Fibroblast of lung (primary cell): Measurements from ENCODE around the gene PLAA. TPM values are rescaled to one million over a fixed set of nuclear protein-coding genes. Genes with fewer than 3 reads are reported as not detected.

ENCODE experiments used
- DNase-seq, 2 donors: peaks; one replicate each; pipeline versions ENCODE4 v3.0.0 to v3.0.0-alpha.2; 2010; ENCODE audit warnings: low read depth in 2 of 2
- H2AFZ ChIP-seq: 2 replicates; pipeline ENCODE4 v1.5.1; 2012; ENCODE audit warnings: low read length, control low read depth, inconsistent platforms
- H3K27ac ChIP-seq: 2 replicates; pipeline ENCODE4 v1.5.1; 2011; ENCODE audit warnings: low read length, control low read depth; ENCODE audit not compliant: insufficient read depth
- H3K27me3 ChIP-seq: 2 replicates; pipeline ENCODE4 v1.5.1; 2011; ENCODE audit warnings: mild to moderate bottlenecking, low read length; ENCODE audit not compliant: control insufficient read depth, insufficient read depth
- H3K36me3 ChIP-seq: 2 replicates; pipeline ENCODE4 v1.5.1; 2011; ENCODE audit warnings: low read length; ENCODE audit not compliant: control insufficient read depth, insufficient read depth
- H3K4me1 ChIP-seq: 2 replicates; pipeline ENCODE4 v1.5.1; 2011; ENCODE audit warnings: low read length; ENCODE audit not compliant: control insufficient read depth, insufficient read depth; ENCODE audit errors: extremely low read depth
- H3K4me2 ChIP-seq: 2 replicates; pipeline ENCODE4 v1.5.1; 2011; ENCODE audit warnings: low read length, control low read depth; ENCODE audit not compliant: insufficient read depth; ENCODE audit errors: extremely low read depth
- H3K4me3 ChIP-seq, 4 experiments: fragments of 200-600 bp in 1 of 4; sonication (generic) in 1 of 4; replicated peaks in 1 of 4; 2 replicates each; pipeline ENCODE4 v1.5.1; 2011 to 2016; ENCODE audit warnings: low read length in 4 of 4, low read depth in 3 of 4, mild to moderate bottlenecking in 3 of 4, control low read depth in 2 of 4, inconsistent platforms in 1 of 4, mixed read lengths in 1 of 4; ENCODE audit not compliant: insufficient read depth in 1 of 4; ENCODE audit errors: control extremely low read depth in 1 of 4
- H3K79me2 ChIP-seq: 2 replicates; pipeline ENCODE4 v1.5.1; 2012; ENCODE audit warnings: mild to moderate bottlenecking, low read length, inconsistent platforms; ENCODE audit not compliant: control insufficient read depth, insufficient read depth
- H3K9ac ChIP-seq: 2 replicates; pipeline ENCODE4 v1.5.1; 2011; ENCODE audit warnings: mild to moderate bottlenecking, low read length, control low read depth; ENCODE audit not compliant: insufficient read depth
- H3K9me3 ChIP-seq: 2 replicates; pipeline ENCODE4 v1.5.1; 2012; ENCODE audit warnings: low read depth, low read length; ENCODE audit not compliant: control insufficient read depth, insufficient read depth
- H4K20me1 ChIP-seq: 2 replicates; pipeline ENCODE4 v1.5.1; 2011; ENCODE audit warnings: low read length; ENCODE audit not compliant: control insufficient read depth, insufficient read depth; ENCODE audit errors: extremely low read depth
- EZH2 ChIP-seq: IDR thresholded peaks from 2 replicates; pipeline ENCODE4 v1.5.1; 2012; ENCODE audit warnings: low read length, control low read depth, mild to moderate bottlenecking; ENCODE audit errors: missing control alignments
- polyA plus RNA-seq, 2 donors: library from polyadenylated mRNA; depleted of rRNA in 1 of 2; stranded (reverse) in 1 of 2; unstranded in 1 of 2; fragments of >200 nt; gene quantifications; 2 replicates each; pipeline ENCODE4 v1.2.1, GENCODE V29; 2011 to 2012; ENCODE audit warnings: missing spikeins in 1 of 2
- total RNA-seq: library from RNA; depleted of rRNA; stranded (reverse); fragments of >200 nt; gene quantifications from 2 replicates; pipeline ENCODE4 v1.2.1, GENCODE V29; 2014
- TF ChIP-seq, protein P1 (sequence below), 2 donors: IDR thresholded peaks in 1 of 2; conservative IDR thresholded peaks in 1 of 2; 1 replicate in 1 of 2; 2 replicates in 1 of 2; pipeline ENCODE4 v1.5.1; 2011 to 2012; ENCODE audit warnings: low read length in 2 of 2, control low read depth in 1 of 2, inconsistent platforms in 1 of 2, low read depth in 1 of 2, mild to moderate bottlenecking in 1 of 2

The PLAA gene
- total and polyA plus RNA-seq, 2 donors (not counting 1 experiment from before 2014, with no cell fraction given) = 29.2 to 38.1 TPM

DNA sequence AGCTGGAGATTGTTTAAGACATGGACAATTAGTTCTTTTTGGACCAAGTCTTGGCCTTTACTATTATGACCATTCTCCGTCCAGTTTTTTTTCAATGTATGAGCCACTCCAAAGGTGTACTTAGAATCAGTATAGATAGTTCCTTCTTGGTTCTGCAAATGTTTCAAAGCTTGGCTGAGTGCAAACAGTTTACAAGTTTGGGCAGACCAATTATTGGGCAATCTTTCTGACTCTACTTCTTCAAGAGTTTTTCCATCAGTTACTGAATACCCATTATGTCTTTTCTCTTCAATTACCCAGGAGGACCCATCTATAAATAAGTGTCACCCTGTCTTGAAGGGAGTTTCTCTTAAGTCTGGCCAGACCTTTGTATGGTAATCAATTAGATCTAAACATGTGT is 24.7 kb upstream of the PLAA start:
- H3K4me1 ChIP-seq = no peaks in the 10 kb centered on the region
- no peak overlapping the region for H3K27ac ChIP-seq
- no peaks in the 10 kb centered on the region for H4K20me1 ChIP-seq
- H3K9ac ChIP-seq = no peak overlapping the region
- H3K4me2 ChIP-seq = no peak overlapping the region
- no peak overlapping the region for H3K4me3 ChIP-seq
- H3K9me3 ChIP-seq = no peaks in the 10 kb centered on the region
- no peaks in the 10 kb centered on the region for H3K79me2 ChIP-seq
- no peaks in the 10 kb centered on the region for H3K36me3 ChIP-seq
- H3K27me3 ChIP-seq = no peaks in the 10 kb centered on the region
- no peak for TF ChIP-seq EZH2
- TF ChIP-seq, protein P1, sequence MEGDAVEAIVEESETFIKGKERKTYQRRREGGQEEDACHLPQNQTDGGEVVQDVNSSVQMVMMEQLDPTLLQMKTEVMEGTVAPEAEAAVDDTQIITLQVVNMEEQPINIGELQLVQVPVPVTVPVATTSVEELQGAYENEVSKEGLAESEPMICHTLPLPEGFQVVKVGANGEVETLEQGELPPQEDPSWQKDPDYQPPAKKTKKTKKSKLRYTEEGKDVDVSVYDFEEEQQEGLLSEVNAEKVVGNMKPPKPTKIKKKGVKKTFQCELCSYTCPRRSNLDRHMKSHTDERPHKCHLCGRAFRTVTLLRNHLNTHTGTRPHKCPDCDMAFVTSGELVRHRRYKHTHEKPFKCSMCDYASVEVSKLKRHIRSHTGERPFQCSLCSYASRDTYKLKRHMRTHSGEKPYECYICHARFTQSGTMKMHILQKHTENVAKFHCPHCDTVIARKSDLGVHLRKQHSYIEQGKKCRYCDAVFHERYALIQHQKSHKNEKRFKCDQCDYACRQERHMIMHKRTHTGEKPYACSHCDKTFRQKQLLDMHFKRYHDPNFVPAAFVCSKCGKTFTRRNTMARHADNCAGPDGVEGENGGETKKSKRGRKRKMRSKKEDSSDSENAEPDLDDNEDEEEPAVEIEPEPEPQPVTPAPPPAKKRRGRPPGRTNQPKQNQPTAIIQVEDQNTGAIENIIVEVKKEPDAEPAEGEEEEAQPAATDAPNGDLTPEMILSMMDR (conservative IDR thresholded peaks at IDR 0.05 in 1 of 2, IDR thresholded peaks at IDR 0.05 in 1 of 2; ENCODE audit: low read depth in 1 of 2, low read length in 2 of 2) = no peak
- no peak for DNase-seq
- H2AFZ ChIP-seq = no peak overlapping the region

DNA sequence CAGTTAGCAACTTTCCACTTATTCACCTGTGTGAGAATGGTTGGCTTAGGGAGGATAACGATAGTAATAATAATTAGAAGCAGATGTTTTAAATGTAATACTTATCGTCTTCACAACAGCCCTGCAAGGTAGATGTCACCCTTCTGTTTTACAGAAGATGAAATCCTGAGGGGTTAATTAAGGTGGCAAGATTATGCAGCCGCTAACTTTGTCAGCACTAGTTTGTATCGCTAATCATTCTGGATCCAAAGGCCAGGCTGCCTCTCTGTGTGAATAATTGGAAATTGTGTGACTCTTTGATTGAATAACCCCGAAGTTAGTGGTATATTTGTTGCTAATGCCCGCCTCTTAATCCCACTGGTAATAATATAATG is 9.8 kb upstream of the PLAA start:
- no peak for TF ChIP-seq EZH2
- TF ChIP-seq, protein P1 (conservative IDR thresholded peaks at IDR 0.05 in 1 of 2, IDR thresholded peaks at IDR 0.05 in 1 of 2; ENCODE audit: low read depth in 1 of 2, low read length in 2 of 2) = no peak
- Histone ChIP-seq H3K27me3 (no peaks in the 10 kb centered on the region), H3K27ac (peak overlapping the region; percentile 80), H3K9ac (peak overlapping the region; percentile 83), H3K4me2 (peak overlapping the region; percentile 82), H3K9me3 (no peaks in the 10 kb centered on the region), H2AFZ (peak overlapping the region; percentile 92), H3K36me3 (no peaks in the 10 kb centered on the region), H3K4me3 (peak overlapping the region; percentile 42 to 88 (median 78)), H3K4me1 (no peaks in the 10 kb centered on the region), H4K20me1 (no peaks in the 10 kb centered on the region), H3K79me2 (no peaks in the 10 kb centered on the region)
- no peak for DNase-seq

DNA sequence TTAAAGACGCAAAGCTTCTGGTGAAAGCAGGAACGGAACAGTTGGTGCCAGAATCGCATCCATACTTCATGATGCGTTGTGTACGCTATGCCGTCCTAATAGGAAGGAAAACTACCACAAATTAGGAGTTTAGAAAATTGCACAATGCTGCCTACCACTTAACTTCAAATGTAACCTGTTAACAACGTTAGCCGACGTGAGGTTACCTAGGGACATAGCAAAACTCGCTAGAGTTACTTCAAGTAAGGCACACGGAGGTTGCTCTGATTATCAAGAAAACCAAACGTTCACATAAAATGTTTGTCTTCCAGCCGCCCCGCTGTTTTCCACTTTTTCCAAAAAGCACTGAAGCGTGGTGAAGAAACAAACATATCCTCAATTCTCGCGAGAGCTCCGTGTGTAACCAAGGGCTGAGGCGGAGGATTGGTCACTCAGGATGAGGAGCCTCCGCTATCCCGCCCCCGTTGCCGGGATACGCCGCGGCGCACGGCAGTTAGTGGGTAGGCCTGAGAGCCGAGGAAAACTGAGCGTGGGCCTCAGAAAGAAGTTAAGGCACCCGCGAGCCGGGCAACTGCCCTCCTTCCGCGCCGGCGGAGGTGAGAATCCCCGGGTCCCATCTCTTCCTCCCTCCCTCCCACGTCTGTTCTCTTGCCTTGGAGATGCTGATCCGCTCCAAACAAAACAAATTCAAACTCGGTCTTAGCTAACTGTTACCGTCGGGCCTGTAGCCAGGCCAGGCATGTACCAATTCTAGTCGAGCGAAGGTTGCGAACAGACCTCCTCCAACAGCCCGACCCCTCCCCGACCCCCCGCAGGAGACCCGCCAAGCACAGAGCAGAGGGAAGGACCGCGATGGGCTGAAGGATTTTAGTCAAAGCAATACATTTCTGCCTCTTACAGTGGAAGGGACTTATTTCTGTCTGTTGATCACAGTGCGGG is 9.1 kb upstream of the PLAA start, which contains the start of gene IFT74:
Gene IFT74 (plus strand): TSS at position 492 of the 939 bp plus-strand sequence. CDS start 5,556 bp downstream, outside the sequence.
- Histone ChIP-seq H2AFZ (peak within 1 kb of the TSS; percentile 92), H3K27ac (peak within 1 kb of the TSS; percentile 80), H3K27me3 (no peaks in the 10 kb centered on the region), H3K4me3 (peak within 1 kb of the TSS; percentile 42 to 88 (median 78)), H4K20me1 (no peaks in the 10 kb centered on the region), H3K36me3 (no peaks in the 10 kb centered on the region), H3K79me2 (no peaks in the 10 kb centered on the region), H3K9me3 (no peaks in the 10 kb centered on the region), H3K4me2 (peak within 1 kb of the TSS; percentile 88), H3K4me1 (no peaks in the 10 kb centered on the region), H3K9ac (peak within 1 kb of the TSS; percentile 83)
- peak; percentile 97 to 99 for DNase-seq
- TF ChIP-seq EZH2 = no peak
- TF ChIP-seq, protein P1 (conservative IDR thresholded peaks at IDR 0.05 in 1 of 2, IDR thresholded peaks at IDR 0.05 in 1 of 2; ENCODE audit: low read depth in 1 of 2, low read length in 2 of 2) = no peak
